ENCODE data around the gene CCL15. TPM values are rescaled to one million over a fixed set of nuclear protein-coding genes. Genes with fewer than 3 reads are reported as not detected.

Gene CCL15
- total RNA-seq, 4 donors from 2014 or later, result not detected

DNA sequence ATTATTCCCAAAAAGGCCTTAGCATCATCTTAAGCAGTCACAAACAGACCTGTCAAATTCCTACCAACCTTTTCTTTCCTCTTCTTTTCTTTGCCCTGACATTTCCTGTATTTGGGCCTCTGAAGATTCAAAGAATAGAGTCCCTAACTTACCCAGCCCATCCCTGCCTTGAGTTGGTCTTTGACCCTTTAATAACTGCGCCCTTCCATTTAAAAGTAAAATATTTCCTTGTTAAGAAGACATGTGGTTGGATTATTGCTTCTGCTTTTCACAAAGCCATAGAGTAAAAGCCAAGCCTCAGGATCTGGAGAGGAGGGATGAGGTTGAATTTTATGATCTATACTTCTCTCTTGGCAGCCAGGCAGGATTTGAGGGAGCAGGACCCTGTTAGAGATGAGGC lies 29.6 kb upstream of the CCL15 start:
- Histone ChIP-seq H3K27ac (no peak overlapping the region), H3K4me3 (no peak overlapping the region), H3K36me3 (no peaks in the 10 kb centered on the region), H3K27me3 (no peaks in the 10 kb centered on the region), H3K9me3 (no peaks in the 10 kb centered on the region), H3K4me1 (no peaks in the 10 kb centered on the region)
- 95% methylated on average over 1 of the region's 1 CpG for WGBS
- no peak for DNase-seq (ENCODE audit: low spot score in 2 of 2)
- TF ChIP-seq, protein P1, sequence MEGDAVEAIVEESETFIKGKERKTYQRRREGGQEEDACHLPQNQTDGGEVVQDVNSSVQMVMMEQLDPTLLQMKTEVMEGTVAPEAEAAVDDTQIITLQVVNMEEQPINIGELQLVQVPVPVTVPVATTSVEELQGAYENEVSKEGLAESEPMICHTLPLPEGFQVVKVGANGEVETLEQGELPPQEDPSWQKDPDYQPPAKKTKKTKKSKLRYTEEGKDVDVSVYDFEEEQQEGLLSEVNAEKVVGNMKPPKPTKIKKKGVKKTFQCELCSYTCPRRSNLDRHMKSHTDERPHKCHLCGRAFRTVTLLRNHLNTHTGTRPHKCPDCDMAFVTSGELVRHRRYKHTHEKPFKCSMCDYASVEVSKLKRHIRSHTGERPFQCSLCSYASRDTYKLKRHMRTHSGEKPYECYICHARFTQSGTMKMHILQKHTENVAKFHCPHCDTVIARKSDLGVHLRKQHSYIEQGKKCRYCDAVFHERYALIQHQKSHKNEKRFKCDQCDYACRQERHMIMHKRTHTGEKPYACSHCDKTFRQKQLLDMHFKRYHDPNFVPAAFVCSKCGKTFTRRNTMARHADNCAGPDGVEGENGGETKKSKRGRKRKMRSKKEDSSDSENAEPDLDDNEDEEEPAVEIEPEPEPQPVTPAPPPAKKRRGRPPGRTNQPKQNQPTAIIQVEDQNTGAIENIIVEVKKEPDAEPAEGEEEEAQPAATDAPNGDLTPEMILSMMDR (IDR thresholded peaks at IDR 0.05), result no peak
- TF ChIP-seq POLR2AphosphoS5 (IDR thresholded peaks at IDR 0.05) (no peak), POLR2A (IDR thresholded peaks at IDR 0.05) (no peak), EP300 (IDR thresholded peaks at IDR 0.05) (no peak)

DNA sequence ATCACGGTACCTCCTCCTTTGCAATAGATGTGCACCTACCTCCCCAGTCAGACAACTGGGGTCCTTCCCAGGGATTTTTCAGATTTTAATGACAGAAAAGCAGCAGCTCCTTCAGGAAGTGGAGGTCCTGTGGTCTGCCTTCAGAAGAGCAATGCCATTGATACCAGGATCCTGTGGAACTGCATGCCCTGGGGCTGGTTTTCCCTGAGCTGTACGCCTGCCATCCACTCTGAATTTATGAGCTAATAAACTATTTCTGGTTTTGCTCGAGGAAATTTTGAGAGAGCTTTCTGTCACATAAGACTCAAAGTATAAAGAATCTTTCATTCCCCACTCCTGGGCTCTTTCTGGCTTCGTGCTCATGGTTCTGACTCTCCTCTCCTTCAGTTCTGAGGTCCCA lies 26.4 kb upstream of the CCL15 start:
- DNase-seq (ENCODE audit: low spot score in 2 of 2), result no peak
- no peak for TF ChIP-seq POLR2A (IDR thresholded peaks at IDR 0.05)
- TF ChIP-seq, protein P1 (IDR thresholded peaks at IDR 0.05), result no peak
- no peak for TF ChIP-seq POLR2AphosphoS5 (IDR thresholded peaks at IDR 0.05)
- no peak for TF ChIP-seq EP300 (IDR thresholded peaks at IDR 0.05)
- no peaks in the 10 kb centered on the region for H3K27me3 ChIP-seq
- H3K9me3 ChIP-seq, result no peaks in the 10 kb centered on the region
- H3K36me3 ChIP-seq, result no peaks in the 10 kb centered on the region
- no peak overlapping the region for H3K4me3 ChIP-seq
- no peak overlapping the region for H3K27ac ChIP-seq
- H3K4me1 ChIP-seq, result no peaks in the 10 kb centered on the region
- 45% methylated on average over 4 of the region's 4 CpGs for WGBS

DNA sequence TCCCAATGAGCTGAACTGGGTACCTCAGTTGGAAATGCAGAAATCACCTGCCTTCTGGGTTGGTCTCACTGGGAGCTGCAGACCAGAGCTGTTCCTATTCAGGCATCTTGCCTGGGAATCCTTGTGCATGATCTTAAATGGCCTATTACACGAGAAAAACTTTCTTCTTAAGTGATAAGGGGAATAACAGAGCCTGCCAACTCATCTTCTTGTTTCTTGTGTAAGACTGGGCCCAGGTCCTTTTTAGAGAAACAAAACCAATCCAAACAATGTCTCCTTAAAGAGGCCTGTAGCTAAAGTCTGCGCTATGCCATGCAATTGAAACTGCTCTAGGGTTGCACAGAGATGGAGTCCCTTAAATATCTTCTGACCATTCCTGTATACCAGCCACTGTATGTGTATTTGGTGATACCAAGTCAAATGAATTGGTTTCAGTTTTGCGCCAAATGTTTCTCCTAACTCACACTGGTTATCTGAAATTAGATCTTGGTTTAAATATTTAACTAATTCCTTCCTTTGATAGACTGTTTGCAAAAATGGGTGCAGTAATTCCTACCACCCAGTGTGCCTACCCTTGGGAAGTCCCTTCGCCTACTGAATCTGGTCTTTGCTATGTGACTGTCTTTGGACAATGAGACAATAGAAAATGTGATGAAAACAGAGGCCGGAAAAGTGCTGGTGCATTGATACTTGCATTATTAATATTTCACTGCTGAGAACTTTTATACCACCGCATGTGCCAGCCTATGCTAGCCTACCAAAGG lies 22.9 kb upstream of the CCL15 start:
- WGBS, result 84% methylated on average over 6 of the region's 6 CpGs
- Histone ChIP-seq H3K27ac (no peak overlapping the region), H3K4me1 (no peaks in the 10 kb centered on the region), H3K27me3 (no peaks in the 10 kb centered on the region), H3K4me3 (no peak overlapping the region), H3K9me3 (no peaks in the 10 kb centered on the region), H3K36me3 (no peaks in the 10 kb centered on the region)
- TF ChIP-seq EP300 (IDR thresholded peaks at IDR 0.05), result no peak
- no peak for TF ChIP-seq POLR2A (IDR thresholded peaks at IDR 0.05)
- no peak for TF ChIP-seq POLR2AphosphoS5 (IDR thresholded peaks at IDR 0.05)
- TF ChIP-seq, protein P1 (IDR thresholded peaks at IDR 0.05), result no peak
- DNase-seq (ENCODE audit: low spot score in 2 of 2), result no peak

DNA sequence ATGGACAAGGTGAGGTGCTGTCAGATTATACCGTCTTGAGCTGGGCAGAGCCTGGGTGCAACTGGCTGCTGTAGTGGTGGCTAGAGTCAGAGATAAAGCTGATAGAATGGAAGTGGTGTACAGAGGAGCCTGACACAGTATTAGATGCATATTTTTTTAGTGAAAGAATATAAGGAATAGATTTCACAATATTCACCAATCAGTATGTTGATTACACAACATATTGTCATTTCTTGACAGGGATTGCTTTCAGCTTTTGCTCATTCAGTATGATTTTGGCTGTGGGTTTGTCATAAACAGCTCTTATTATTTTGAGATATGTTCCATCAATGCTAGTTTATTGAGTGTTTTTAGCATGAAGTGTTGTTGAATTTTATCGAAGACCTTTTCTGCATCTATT lies 18.1 kb upstream of the CCL15 start:
- Histone ChIP-seq H3K27me3 (no peaks in the 10 kb centered on the region), H3K36me3 (no peaks in the 10 kb centered on the region), H3K9me3 (no peaks in the 10 kb centered on the region), H3K27ac (no peak overlapping the region), H3K4me3 (no peak overlapping the region), H3K4me1 (no peaks in the 10 kb centered on the region)
- TF ChIP-seq POLR2A (IDR thresholded peaks at IDR 0.05), result no peak
- no peak for TF ChIP-seq EP300 (IDR thresholded peaks at IDR 0.05)
- TF ChIP-seq, protein P1 (IDR thresholded peaks at IDR 0.05), result no peak
- TF ChIP-seq POLR2AphosphoS5 (IDR thresholded peaks at IDR 0.05), result no peak
- no peak for DNase-seq (ENCODE audit: low spot score in 2 of 2)
- WGBS, result 88% methylated on average over 2 of the region's 2 CpGs

DNA sequence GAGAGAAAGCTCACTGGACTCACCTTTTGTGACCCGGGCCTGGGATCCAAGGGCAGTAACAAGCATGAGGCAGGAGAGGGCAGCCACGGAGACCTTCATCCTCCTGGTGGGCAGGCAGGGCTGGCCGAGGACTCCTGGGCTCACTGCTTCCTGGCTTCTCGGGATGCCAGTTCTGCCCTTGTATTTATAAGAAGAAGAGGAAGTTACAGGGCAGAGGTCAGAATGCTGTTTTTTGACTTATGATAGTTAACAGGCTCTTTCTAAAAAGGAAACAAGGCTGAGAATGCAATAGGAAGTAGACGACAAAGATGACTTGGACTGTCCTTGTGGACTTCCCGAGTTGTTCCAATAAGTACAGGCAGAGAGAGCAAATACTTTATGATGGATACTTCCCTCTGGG lies 16.4 kb upstream of the CCL15 start, which contains the start of gene CCL23:
CCL23 (minus strand) TSS at position 174 of the 400 bp plus-strand sequence; CDS start at position 99, 75 bp downstream.
- Histone ChIP-seq H3K9me3 (no peaks in the 10 kb centered on the region), H3K36me3 (no peaks in the 10 kb centered on the region), H3K4me1 (no peaks in the 10 kb centered on the region), H3K27ac (no peak within 1 kb of the TSS), H3K4me3 (no peak within 1 kb of the TSS), H3K27me3 (no peaks in the 10 kb centered on the region)
- no peak for TF ChIP-seq EP300 (IDR thresholded peaks at IDR 0.05)
- TF ChIP-seq POLR2AphosphoS5 (IDR thresholded peaks at IDR 0.05), result no peak
- TF ChIP-seq POLR2A (IDR thresholded peaks at IDR 0.05), result no peak
- TF ChIP-seq, protein P1 (IDR thresholded peaks at IDR 0.05), result no peak
- 58% methylated on average over 6 of the region's 6 CpGs for WGBS
- DNase-seq (ENCODE audit: low spot score in 2 of 2), result no peak

Data from suprapubic skin (tissue), 4 donors.